Karpas-422 (cell line): ENCODE data around the gene RFX5. TPM values are rescaled to one million over a fixed set of nuclear protein-coding genes. Genes with fewer than 3 reads are reported as not detected.

Experiments
- DNase-seq: peaks from one replicate; pipeline ENCODE4 v3.0.0-alpha.2; 2015
- H2AFZ ChIP-seq: fragments of 200-600 bp; sonication (generic); 2 replicates; pipeline ENCODE4 v1.6.1; 2014; ENCODE audit warnings: antibody characterized with exemption, low read length, mixed read lengths
- H3K27ac ChIP-seq: fragments of 200-600 bp; sonication (generic); 2 replicates; pipeline ENCODE4 v1.5.1; 2014; ENCODE audit warnings: mild to moderate bottlenecking, low read length, moderate library complexity
- H3K27me3 ChIP-seq: fragments of 200-600 bp; sonication (generic); 2 replicates; pipeline ENCODE4 v1.6.1; 2014; ENCODE audit warnings: low read length, mixed read lengths
- H3K36me3 ChIP-seq: fragments of 200-600 bp; sonication (generic); 2 replicates; pipeline ENCODE4 v1.6.1; 2014; ENCODE audit warnings: low read length, mixed read lengths; ENCODE audit not compliant: insufficient read depth
- H3K4me1 ChIP-seq: fragments of 200-600 bp; sonication (generic); 2 replicates; pipeline ENCODE4 v1.6.1; 2014; ENCODE audit warnings: mild to moderate bottlenecking, low read length, mixed read lengths
- H3K4me2 ChIP-seq: fragments of 200-600 bp; sonication (generic); 2 replicates; pipeline ENCODE4 v1.6.1; 2014; ENCODE audit warnings: low read length, low read depth, mild to moderate bottlenecking; ENCODE audit not compliant: poor library complexity, severe bottlenecking
- H3K4me3 ChIP-seq: fragments of 200-600 bp; sonication (generic); 2 replicates; pipeline ENCODE4 v1.5.1; 2014; ENCODE audit warnings: mild to moderate bottlenecking, antibody characterized with exemption, low read length, mixed read lengths
- H3K79me2 ChIP-seq: fragments of 200-600 bp; sonication (generic); 2 replicates; pipeline ENCODE4 v1.6.1; 2014; ENCODE audit warnings: mild to moderate bottlenecking, low read length, mixed read lengths
- H3K9ac ChIP-seq: fragments of 200-600 bp; sonication (generic); 2 replicates; pipeline ENCODE4 v1.6.0; 2014; ENCODE audit warnings: low read length
- H3K9me2 ChIP-seq: fragments of 200-600 bp; sonication (generic), shearing (Covaris generic); replicated peaks from 2 replicates; pipeline ENCODE4 v1.6.0; 2014; ENCODE audit warnings: mild to moderate bottlenecking, low read length, moderate library complexity; ENCODE audit not compliant: insufficient read depth
- H3K9me3 ChIP-seq: fragments of 300-700, 200-600 bp; sonication (generic); 2 replicates; pipeline ENCODE4 v1.6.1; 2014; ENCODE audit warnings: low read length, mixed read lengths
- H4K20me1 ChIP-seq: fragments of 200-600 bp; sonication (generic); 2 replicates; pipeline ENCODE4 v1.6.1; 2014; ENCODE audit warnings: mild to moderate bottlenecking, antibody characterized with exemption, low read length, low read depth; ENCODE audit not compliant: insufficient read depth
- total RNA-seq: library from RNA; depleted of rRNA; stranded (reverse); fragments of >200 nt; shearing (Covaris generic); gene quantifications from 2 replicates; pipeline ENCODE4 v1.2.3, GENCODE V29; 2014; ENCODE audit warnings: low replicate concordance

RFX5 gene
- total RNA-seq, 1 experiment from 2014 or later, result 101 TPM

DNA sequence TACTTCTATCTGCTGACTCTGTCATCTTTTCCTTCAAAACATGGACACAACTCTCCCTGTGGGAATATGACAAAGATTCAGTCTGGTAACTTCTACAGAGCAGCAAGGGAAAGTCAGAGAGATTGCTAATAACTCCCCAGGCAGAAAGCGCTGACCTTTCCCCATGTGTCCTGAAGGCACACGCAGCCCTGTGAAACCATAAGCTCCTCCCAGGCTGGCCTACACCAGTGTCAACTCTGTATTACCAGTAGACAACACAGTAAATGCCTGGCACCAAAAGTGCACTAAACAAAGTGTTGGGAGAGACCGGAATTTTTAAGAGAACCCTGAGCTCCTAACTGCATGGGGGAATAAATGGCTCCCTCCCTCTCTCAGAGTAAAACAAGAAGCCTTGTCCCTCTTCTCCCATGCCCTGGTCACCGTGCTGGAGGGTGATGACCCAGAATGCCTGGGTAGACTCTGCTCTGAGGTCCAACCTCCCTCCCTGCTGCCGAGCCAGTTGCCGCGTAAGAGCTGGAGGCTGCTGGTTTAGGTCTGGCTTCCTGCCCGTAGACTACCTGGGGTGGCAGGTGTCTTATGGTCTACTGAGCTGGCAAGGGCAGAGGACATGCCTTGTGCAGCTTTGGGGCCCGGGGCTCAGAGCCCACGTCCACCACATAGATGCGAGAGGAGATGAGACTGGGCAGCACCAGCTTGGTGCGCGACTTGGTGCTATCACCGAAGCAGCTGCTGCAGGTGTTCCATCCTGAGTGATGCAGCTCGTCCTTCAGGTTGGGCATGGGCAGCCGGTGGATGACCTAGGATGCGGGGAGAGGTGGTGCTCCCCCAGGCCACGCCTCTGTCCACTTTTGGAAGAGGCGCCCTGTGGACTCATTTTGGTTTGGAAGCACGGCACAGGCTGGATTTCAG is 21.6 kb upstream of the RFX5 start:
- Histone ChIP-seq H3K36me3 (no peaks in the 10 kb centered on the region), H3K9ac (no peak overlapping the region), H3K9me3 (no peaks in the 10 kb centered on the region), H3K79me2 (no peaks in the 10 kb centered on the region), H3K27me3 (no peaks in the 10 kb centered on the region), H3K9me2 (no peaks in the 10 kb centered on the region), H3K4me1 (peaks cover 9% of the 10 kb centered on the region), H4K20me1 (no peaks in the 10 kb centered on the region), H2AFZ (no peak overlapping the region), H3K4me2 (no peak overlapping the region), H3K4me3 (no peak overlapping the region), H3K27ac (no peak overlapping the region)
- no peak for DNase-seq

DNA sequence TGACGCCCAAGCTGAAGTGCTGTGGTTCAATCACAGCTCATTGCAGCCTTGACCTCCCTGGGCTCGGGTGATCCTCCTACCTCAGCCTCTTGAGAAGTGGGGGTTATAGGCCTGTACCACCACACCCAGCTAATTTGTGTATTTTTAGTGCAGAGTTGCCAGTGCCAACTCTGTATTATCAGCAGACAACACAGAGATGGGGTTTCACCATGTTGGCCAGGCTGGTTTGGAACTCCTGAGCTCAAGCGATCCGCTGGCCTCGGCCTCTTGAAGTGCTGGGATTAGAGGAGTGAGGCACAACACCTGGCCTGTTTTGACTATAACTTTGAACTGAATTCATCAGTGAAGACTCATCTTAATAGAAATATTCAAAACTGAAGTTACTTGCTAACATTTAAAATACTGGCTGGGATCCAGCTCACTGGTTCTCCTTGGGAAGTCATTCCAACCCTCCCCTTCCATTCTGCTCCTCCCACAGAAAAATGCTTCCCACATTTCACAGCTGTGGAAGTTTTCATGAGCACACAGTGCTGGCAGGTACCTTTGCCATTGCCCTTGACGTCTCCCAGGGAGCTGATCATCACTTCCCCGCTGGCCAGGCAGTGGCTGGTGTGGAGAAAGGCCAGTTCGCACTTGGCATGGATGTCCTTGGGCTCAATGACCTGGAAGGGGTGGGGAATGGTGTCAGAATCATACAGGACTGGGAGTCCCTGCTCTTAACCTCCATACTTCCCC is 20.8 kb upstream of the RFX5 start:
- Histone ChIP-seq H3K9me2 (no peaks in the 10 kb centered on the region), H3K79me2 (no peaks in the 10 kb centered on the region), H2AFZ (no peak overlapping the region), H3K27me3 (no peaks in the 10 kb centered on the region), H3K36me3 (no peaks in the 10 kb centered on the region), H3K27ac (no peak overlapping the region), H3K4me3 (no peak overlapping the region), H3K9ac (no peak overlapping the region), H3K4me2 (no peak overlapping the region), H4K20me1 (no peaks in the 10 kb centered on the region), H3K4me1 (peaks cover 9% of the 10 kb centered on the region), H3K9me3 (no peaks in the 10 kb centered on the region)
- DNase-seq, result no peak

DNA sequence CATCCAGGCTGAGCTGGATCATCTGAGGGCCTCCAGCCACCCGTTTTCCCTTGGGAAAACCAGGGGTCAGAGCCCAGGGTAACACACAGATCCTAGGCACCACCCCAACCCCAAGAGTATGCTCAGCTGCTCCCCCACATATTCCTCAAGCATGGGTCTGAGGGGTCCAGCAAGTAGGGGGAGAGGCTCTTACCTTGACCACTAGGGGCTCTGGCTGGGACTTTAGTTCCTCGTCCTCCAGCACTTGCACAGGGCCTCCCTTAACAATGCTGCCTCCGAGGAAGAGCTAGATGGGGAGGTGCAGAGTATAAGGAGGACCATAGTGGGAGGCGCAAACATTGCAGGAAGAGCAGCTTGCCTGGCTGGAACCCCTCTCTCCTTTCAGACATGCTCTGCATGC is 17.9 kb upstream of the RFX5 start:
- Histone ChIP-seq H4K20me1 (no peaks in the 10 kb centered on the region), H2AFZ (no peak overlapping the region), H3K27ac (no peak overlapping the region), H3K4me1 (peaks cover 4% of the 10 kb centered on the region), H3K36me3 (no peaks in the 10 kb centered on the region), H3K9me2 (no peaks in the 10 kb centered on the region), H3K4me2 (no peak overlapping the region), H3K9ac (no peak overlapping the region), H3K27me3 (no peaks in the 10 kb centered on the region), H3K9me3 (no peaks in the 10 kb centered on the region; the same call in 1 of the 2 replicates), H3K4me3 (no peak overlapping the region), H3K79me2 (no peaks in the 10 kb centered on the region)
- no peak for DNase-seq

DNA sequence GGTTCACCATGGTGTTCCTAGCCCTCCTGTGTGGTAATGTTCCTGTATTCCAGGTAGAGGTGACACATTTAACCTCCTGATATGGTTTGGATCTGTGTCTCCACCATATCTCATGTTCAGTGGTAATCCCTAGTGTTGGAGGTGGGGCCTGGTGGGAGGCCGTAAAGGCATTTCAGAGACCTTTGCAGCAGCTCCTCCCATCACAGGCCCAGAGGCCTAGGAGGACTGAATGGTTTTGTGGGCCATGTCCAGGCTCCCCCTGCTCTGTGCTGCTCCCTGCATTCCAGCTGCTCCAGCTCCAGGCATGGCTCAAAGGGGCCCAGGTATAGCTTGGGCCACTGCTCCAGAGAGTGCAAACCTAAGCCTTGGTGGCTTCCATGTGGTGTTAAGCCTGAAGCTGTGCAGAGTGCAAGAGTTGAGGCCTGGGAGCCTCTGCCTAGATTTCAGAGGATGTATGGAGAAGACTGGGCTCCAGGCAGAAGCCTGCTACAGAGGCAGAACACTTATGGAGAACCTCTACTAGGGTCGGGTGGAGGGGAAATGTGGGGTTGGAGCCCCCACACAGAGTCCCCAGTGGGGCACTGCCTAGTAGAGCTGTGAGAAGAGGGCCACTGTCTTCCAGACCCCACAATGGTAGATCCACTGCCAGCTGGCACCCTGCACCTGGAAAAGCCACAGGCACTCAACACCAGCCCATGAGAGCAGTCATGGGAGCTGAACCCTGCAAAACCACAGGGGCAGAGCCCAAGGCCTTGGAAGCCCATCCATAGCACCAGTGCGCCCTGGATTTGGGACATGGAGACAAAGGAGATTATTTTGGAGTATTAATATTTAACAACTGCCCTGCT is 15.5 kb upstream of the RFX5 start:
- Histone ChIP-seq H3K79me2 (no peaks in the 10 kb centered on the region), H3K36me3 (no peaks in the 10 kb centered on the region), H3K9ac (no peak overlapping the region), H2AFZ (no peak overlapping the region), H3K4me3 (no peak overlapping the region), H3K4me1 (no peaks in the 10 kb centered on the region), H3K27ac (no peak overlapping the region), H3K27me3 (no peaks in the 10 kb centered on the region), H3K9me2 (no peaks in the 10 kb centered on the region), H4K20me1 (no peaks in the 10 kb centered on the region), H3K9me3 (no peaks in the 10 kb centered on the region; the same call in 1 of the 2 replicates), H3K4me2 (no peak overlapping the region)
- no peak for DNase-seq

DNA sequence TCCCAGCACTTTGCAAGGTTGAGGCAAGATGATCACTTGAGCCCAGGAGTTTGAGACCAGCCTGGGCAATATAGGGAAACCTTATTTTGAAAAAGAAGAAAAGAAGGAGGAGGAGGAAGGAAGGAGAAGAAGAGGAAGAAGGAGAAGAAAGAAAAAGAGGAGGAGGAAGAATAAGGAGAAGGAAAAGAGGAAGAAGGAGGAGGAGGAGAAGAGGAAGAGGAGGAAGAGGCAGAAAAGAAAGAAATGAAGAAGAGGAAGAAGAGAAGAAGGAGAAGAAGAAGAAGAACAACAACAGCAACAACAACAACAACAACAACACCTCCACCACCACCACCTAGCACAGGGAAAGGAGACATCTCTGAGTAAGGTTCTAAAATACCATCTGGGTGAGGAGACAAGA is 14.8 kb upstream of the RFX5 start:
- Histone ChIP-seq H3K4me1 (no peaks in the 10 kb centered on the region), H3K9ac (no peak overlapping the region), H3K27me3 (no peaks in the 10 kb centered on the region), H3K9me3 (no peaks in the 10 kb centered on the region; the same call in 1 of the 2 replicates), H3K36me3 (no peaks in the 10 kb centered on the region), H3K4me3 (no peak overlapping the region), H3K9me2 (no peaks in the 10 kb centered on the region), H3K4me2 (no peak overlapping the region), H3K27ac (no peak overlapping the region), H4K20me1 (no peaks in the 10 kb centered on the region), H2AFZ (no peak overlapping the region), H3K79me2 (no peaks in the 10 kb centered on the region)
- DNase-seq, result no peak

DNA sequence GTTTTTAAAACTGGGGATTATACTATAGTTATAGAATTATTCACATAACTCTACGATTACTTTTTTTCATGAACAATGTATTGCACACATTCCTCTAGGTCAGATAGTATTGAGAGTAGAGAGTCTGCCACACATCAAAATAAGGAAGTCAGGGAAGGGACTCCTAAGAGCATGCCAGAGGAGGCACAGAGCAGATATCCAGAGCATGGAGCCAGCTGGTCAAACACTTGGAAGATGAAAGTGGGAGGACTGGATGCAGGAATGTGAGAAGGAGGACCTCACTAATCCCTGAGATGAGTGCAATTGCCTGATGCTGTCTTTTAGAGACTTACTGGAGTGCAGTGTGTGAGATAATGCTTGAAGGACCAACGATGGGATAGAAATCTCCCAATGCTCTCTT is 9.6 kb upstream of the RFX5 start:
- no peak overlapping the region for H3K27ac ChIP-seq
- no peaks in the 10 kb centered on the region for H3K79me2 ChIP-seq
- no peaks in the 10 kb centered on the region for H3K9me2 ChIP-seq
- DNase-seq, result no peak
- peaks cover 4% of the 10 kb centered on the region; the same call in 1 of the 2 replicates for H3K4me1 ChIP-seq
- no peak overlapping the region for H3K4me2 ChIP-seq
- no peak overlapping the region for H3K9ac ChIP-seq
- no peaks in the 10 kb centered on the region for H4K20me1 ChIP-seq
- H3K4me3 ChIP-seq, result no peak overlapping the region
- no peak overlapping the region for H2AFZ ChIP-seq
- peaks cover 7% of the 10 kb centered on the region for H3K9me3 ChIP-seq
- H3K36me3 ChIP-seq, result no peaks in the 10 kb centered on the region
- no peaks in the 10 kb centered on the region for H3K27me3 ChIP-seq

DNA sequence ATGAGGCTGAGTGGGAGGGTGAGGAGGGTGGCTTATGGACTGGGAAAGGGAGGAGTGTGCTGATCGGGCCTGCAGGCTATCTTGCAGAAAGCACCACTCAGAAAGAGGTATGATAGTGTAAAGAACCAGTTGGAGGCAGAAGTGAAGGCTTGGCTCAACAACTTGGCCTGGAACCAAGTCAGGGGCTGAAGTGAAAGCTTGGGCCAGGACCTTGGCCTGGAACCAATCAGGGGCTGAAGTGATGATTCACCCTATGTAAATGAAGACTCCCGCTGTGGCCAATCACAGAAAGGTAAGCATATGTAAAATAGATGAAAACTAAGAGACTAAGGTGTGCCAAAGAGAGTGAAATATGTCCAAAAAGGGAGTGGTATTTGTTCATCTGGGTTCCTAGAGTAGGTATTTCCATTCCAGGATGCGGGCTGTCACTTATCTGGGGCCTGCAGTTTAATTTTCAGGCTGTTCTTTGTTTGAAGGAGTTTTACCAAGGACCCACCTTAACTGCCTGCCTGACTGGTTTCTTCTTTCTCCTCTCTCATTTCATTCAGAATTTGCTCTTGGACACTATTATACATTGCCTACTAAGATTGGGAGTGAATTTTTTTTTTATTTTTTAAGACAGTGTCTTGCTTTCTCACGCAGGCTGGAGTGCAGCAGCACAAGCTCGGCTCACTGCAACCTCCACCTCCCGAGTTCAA is 5.1 kb upstream of the RFX5 start:
- 0 out of 2 replicates have a peak overlapping the region, but pooled peaks have one; percentile 36 for H2AFZ ChIP-seq
- peaks cover 13% of the 10 kb centered on the region for H3K4me1 ChIP-seq

More for the DNA sequence above, 5.1 kb upstream of the RFX5 start:
- Histone ChIP-seq H3K27me3 (no peaks in the 10 kb centered on the region), H3K4me2 (no peak overlapping the region), H3K36me3 (no peaks in the 10 kb centered on the region), H3K27ac (no peak overlapping the region), H3K9me2 (no peaks in the 10 kb centered on the region), H3K79me2 (no peaks in the 10 kb centered on the region), H3K9ac (no peak overlapping the region), H4K20me1 (no peaks in the 10 kb centered on the region), H3K4me3 (no peak overlapping the region), H3K9me3 (peaks cover 8% of the 10 kb centered on the region)
- peak; percentile 62 for DNase-seq
